ENCODE data around the gene PPIA.

PPIA gene

DNA sequence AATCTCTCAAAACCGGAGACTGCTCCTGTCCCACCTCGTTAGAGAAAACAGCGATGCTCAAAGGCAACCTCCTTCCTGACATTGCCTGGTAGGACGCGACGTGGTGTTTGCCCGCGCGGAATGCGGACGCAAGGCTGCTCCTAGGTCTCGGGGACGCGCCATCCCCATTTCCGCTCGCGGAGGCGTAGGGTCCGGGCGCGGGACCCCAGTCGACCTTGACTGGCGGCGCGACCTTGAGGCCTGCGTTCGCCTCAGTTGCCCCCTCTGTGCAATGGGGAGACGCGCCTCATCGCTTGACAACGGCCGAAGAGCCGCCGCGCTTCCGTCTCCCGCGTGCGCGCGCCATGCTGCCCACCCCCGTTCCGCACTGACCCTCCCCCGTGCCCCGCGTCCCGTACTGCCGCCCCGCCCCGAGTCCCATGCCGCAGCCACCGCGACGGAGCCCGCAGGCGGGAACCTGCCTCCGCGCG lies 412 bp upstream of the PPIA start (continued):
- TF ChIP-seq, protein P1, sequence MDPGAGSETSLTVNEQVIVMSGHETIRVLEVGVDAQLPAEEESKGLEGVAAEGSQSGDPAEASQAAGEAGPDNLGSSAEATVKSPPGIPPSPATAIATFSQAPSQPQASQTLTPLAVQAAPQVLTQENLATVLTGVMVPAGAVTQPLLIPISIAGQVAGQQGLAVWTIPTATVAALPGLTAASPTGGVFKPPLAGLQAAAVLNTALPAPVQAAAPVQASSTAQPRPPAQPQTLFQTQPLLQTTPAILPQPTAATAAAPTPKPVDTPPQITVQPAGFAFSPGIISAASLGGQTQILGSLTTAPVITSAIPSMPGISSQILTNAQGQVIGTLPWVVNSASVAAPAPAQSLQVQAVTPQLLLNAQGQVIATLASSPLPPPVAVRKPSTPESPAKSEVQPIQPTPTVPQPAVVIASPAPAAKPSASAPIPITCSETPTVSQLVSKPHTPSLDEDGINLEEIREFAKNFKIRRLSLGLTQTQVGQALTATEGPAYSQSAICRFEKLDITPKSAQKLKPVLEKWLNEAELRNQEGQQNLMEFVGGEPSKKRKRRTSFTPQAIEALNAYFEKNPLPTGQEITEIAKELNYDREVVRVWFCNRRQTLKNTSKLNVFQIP (CRISPR knock-in tag; IDR thresholded peaks at IDR 0.05; ENCODE audit: borderline replicate concordance, low read depth): 0 out of 2 replicates have a peak, but pooled peaks have one; percentile 34
- TF ChIP-seq ZFP3 (CRISPR knock-in tag; IDR thresholded peaks at IDR 0.05): peak; percentile 20; the same call in 1 of the 2 replicates

DNA sequence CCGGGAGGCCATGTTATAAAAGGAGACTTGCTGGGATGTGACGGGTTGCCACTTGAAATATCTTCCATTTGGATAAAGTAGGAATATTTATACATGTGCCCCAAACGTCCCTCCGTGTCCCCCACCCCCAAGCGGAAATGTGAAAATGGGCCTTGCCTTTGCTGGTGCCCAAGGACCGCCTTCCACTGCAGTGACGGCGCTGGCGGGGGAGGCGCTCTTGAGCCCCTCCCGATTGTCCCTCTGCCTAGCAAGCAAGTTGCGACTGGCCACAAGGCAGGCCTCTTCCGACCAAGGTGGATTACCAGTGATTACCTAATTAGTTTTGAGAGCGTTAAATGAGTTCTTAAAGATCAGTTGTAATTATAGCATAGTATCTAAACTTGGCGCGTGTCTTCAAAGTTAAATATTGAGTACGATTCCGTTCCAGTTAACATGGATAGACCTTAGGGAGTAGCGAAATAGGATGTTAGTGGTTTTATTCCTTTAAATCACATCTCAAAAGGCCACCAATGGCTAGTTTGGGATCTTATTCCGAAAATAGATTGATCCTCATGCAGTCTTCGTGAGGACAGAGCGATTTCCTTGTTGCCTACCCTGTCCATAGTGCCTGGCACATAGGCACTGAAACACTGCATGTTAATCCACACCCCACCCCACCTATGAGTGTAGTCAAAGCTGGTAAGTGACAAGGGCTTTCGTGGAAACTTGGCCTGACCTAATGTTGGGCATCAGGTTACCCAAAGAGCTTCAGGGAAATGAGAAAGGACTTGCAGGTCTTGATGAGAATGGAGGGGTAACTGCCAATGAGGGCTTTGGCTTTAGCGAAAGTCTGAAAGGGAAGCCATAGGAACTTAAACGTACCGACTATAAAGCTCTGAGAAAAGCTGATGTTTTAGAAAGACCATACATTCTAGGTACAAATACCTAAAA lies 1.1 kb downstream of the PPIA start:
- TF ChIP-seq ZFP3 (CRISPR knock-in tag; IDR thresholded peaks at IDR 0.05) (no peak), ZNF565 (CRISPR knock-in tag; conservative IDR thresholded peaks at IDR 0.05; ENCODE audit: low read depth) (no peak), ARNTL (CRISPR knock-in tag; IDR thresholded peaks at IDR 0.05; ENCODE audit: borderline replicate concordance, low read depth) (no peak), ZFP30 (CRISPR knock-in tag; IDR thresholded peaks at IDR 0.05) (no peak), CSDC2 (CRISPR knock-in tag; IDR thresholded peaks at IDR 0.05) (no peak), ZNF70 (CRISPR knock-in tag; IDR thresholded peaks at IDR 0.05) (no peak), ZC3H10 (CRISPR knock-in tag; IDR thresholded peaks at IDR 0.05) (no peak), TOX (CRISPR knock-in tag; IDR thresholded peaks at IDR 0.05; ENCODE audit: borderline replicate concordance) (no peak), RARB (CRISPR knock-in tag; IDR thresholded peaks at IDR 0.05) (no peak)
- TF ChIP-seq, protein P2, sequence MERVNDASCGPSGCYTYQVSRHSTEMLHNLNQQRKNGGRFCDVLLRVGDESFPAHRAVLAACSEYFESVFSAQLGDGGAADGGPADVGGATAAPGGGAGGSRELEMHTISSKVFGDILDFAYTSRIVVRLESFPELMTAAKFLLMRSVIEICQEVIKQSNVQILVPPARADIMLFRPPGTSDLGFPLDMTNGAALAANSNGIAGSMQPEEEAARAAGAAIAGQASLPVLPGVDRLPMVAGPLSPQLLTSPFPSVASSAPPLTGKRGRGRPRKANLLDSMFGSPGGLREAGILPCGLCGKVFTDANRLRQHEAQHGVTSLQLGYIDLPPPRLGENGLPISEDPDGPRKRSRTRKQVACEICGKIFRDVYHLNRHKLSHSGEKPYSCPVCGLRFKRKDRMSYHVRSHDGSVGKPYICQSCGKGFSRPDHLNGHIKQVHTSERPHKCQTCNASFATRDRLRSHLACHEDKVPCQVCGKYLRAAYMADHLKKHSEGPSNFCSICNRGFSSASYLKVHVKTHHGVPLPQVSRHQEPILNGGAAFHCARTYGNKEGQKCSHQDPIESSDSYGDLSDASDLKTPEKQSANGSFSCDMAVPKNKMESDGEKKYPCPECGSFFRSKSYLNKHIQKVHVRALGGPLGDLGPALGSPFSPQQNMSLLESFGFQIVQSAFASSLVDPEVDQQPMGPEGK (CRISPR knock-in tag; IDR thresholded peaks at IDR 0.05; ENCODE audit: borderline replicate concordance): peak; percentile 59; the same call in 1 of the 2 replicates
- TF ChIP-seq, protein P3, sequence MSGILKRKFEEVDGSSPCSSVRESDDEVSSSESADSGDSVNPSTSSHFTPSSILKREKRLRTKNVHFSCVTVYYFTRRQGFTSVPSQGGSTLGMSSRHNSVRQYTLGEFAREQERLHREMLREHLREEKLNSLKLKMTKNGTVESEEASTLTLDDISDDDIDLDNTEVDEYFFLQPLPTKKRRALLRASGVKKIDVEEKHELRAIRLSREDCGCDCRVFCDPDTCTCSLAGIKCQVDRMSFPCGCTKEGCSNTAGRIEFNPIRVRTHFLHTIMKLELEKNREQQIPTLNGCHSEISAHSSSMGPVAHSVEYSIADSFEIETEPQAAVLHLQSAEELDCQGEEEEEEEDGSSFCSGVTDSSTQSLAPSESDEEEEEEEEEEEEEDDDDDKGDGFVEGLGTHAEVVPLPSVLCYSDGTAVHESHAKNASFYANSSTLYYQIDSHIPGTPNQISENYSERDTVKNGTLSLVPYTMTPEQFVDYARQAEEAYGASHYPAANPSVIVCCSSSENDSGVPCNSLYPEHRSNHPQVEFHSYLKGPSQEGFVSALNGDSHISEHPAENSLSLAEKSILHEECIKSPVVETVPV (CRISPR knock-in tag; IDR thresholded peaks at IDR 0.05): peak; percentile 2
- peak; percentile 72 for ATAC-seq

DNA sequence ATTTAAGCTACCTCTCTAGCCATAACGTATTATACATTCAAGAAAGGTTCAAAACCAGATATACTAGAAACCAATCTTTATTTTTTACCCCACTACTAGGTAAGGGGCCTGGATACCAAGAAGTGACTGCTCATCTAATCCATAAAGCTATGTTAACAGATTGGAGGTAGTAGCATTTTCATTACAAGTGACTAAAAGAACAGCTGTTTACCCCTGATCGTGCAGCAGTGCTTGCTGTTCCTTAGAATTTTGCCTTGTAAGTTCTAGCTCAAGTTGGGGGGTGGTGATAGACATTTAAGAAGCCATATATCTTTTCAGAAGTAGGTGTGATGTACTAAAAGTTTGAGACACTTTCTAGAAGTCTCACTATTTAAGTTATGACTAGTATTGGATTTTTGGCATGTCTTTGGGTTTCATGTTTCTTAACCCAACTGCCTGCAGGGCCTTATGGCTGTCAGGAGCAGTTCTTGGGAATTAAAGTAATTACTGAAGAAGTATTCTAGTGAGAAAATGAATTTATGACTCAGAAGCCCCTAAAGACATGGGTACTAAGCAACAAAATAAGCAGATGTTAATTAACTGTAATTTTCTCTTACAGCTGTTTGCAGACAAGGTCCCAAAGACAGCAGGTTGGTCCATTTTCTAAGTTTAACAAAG lies 2.3 kb downstream of the PPIA start:
- no peak for ATAC-seq
- TF ChIP-seq OSR1 (CRISPR knock-in tag; IDR thresholded peaks at IDR 0.05) (no peak), GLIS3 (CRISPR knock-in tag; IDR thresholded peaks at IDR 0.05) (0 out of 2 replicates have a peak, but pooled peaks have one; percentile 8)

DNA sequence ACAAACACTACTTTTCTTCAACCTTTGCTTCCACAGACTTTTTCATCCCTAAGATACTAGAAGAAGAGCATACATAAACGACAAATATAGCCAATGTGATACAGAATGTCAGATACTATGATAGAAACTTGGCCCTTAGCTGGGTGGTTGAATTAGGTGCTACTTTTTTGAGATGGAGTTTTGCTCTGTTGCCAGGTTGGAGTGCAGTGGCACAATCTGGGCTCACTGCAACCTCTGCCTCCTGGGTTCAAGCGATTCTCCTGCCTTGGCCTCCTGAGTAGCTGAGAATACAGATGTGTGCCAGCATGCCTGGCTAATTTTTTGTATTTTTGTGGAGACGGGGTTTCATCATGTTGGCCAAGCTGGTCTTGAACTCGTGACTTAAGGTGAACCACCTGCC lies 3.5 kb downstream of the PPIA start:
- no peak for TF ChIP-seq TCF4 (CRISPR knock-in tag; IDR thresholded peaks at IDR 0.05; ENCODE audit: borderline replicate concordance)
- ATAC-seq: no peak

DNA sequence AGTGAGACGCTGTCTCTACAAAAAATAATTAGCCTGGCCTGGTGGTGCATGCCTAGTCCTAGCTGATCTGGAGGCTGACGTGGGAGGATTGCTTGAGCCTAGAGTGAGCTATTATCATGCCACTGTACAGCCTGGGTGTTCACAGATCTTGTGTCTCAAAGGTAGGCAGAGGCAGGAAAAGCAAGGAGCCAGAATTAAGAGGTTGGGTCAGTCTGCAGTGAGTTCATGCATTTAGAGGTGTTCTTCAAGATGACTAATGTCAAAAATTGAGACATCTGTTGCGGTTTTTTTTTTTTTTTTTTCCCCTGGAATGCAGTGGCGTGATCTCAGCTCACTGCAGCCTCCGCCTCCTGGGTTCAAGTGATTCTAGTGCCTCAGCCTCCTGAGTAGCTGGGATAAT lies 5.4 kb downstream of the PPIA start:
- no peak for ATAC-seq
- TF ChIP-seq, protein P4, sequence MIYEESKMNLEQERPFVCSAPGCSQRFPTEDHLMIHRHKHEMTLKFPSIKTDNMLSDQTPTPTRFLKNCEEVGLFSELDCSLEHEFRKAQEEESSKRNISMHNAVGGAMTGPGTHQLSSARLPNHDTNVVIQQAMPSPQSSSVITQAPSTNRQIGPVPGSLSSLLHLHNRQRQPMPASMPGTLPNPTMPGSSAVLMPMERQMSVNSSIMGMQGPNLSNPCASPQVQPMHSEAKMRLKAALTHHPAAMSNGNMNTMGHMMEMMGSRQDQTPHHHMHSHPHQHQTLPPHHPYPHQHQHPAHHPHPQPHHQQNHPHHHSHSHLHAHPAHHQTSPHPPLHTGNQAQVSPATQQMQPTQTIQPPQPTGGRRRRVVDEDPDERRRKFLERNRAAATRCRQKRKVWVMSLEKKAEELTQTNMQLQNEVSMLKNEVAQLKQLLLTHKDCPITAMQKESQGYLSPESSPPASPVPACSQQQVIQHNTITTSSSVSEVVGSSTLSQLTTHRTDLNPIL (CRISPR knock-in tag; IDR thresholded peaks at IDR 0.05; ENCODE audit: low read depth): no peak
- TF ChIP-seq SNAI2 (CRISPR knock-in tag; IDR thresholded peaks at IDR 0.05) (no peak), ZFP30 (CRISPR knock-in tag; IDR thresholded peaks at IDR 0.05) (no peak), TOX (CRISPR knock-in tag; IDR thresholded peaks at IDR 0.05; ENCODE audit: borderline replicate concordance) (no peak), ZNF8 (CRISPR knock-in tag; IDR thresholded peaks at IDR 0.05) (no peak), ZNF565 (CRISPR knock-in tag; conservative IDR thresholded peaks at IDR 0.05; ENCODE audit: low read depth) (no peak), ISL1 (CRISPR knock-in tag; IDR thresholded peaks at IDR 0.05) (no peak), BACH2 (CRISPR knock-in tag; IDR thresholded peaks at IDR 0.05; ENCODE audit: borderline replicate concordance) (no peak), ZC3H10 (CRISPR knock-in tag; IDR thresholded peaks at IDR 0.05) (no peak), TCF4 (CRISPR knock-in tag; IDR thresholded peaks at IDR 0.05; ENCODE audit: borderline replicate concordance) (no peak), CSDC2 (CRISPR knock-in tag; IDR thresholded peaks at IDR 0.05) (no peak), ZFP3 (CRISPR knock-in tag; IDR thresholded peaks at IDR 0.05) (no peak)
- TF ChIP-seq, protein P2 (CRISPR knock-in tag; IDR thresholded peaks at IDR 0.05; ENCODE audit: borderline replicate concordance): no peak
- TF ChIP-seq, protein P1 (CRISPR knock-in tag; IDR thresholded peaks at IDR 0.05; ENCODE audit: borderline replicate concordance, low read depth): no peak
